Gastrocnemius medialis (tissue), 4 donors: ENCODE results near the gene ASIC1.
A peak's percentile ranks its signal among the peaks of the same experiment; 100 is the strongest.

Experiments
- POLR2A ChIP-seq, 2 donors: fragments of 450-650 bp; IDR thresholded peaks; one replicate each; pipeline ENCODE4 v1.6.1; 2017; ENCODE audit warnings: antibody characterized with exemption in 2 of 2, mild to moderate bottlenecking in 2 of 2, moderate library complexity in 2 of 2
- TF ChIP-seq, protein P1 (sequence below), 5 experiments: fragments of 450-650 bp in 3 of 5; fragments of 200-600 bp in 2 of 5; sonication (generic) in 2 of 5; IDR thresholded peaks in 4 of 5; conservative IDR thresholded peaks in 1 of 5; 1 replicate in 4 of 5; 2 replicates in 1 of 5; pipeline ENCODE4 v1.5.1; 2016 to 2019; ENCODE audit warnings: antibody characterized with exemption in 5 of 5, mild to moderate bottlenecking in 3 of 5, moderate library complexity in 3 of 5

DNA sequence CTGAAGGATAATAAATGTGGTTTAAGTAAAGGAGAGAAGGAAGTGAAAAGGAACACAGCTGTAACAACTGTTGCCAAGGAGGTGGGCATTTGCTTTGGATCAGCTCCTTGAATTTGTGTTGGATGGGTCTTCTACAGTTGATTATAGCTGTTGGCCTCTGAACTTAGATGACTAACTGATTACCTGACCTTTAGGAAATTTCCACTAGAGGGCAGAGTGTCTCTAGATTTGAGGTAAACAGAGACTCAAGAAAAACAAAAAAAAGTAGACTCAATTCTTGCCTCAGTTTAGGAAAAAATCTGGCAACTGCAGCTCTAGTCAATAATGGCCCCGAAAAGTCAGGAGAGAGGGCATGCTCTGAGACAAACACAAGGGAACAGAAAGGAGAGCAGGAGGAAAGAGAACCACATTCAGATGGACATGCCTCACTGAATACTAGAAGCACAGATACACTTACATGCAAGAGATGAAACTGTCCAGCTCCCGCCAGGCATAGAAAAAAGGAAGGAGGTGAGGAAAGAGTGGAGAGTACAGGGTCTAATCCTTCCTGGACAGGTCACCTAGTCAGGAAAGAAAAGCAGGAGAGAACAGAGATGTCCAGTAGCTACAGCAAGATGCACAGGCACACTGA, 75.2 kb downstream of the ASIC1 start:
- TF ChIP-seq, protein P1, sequence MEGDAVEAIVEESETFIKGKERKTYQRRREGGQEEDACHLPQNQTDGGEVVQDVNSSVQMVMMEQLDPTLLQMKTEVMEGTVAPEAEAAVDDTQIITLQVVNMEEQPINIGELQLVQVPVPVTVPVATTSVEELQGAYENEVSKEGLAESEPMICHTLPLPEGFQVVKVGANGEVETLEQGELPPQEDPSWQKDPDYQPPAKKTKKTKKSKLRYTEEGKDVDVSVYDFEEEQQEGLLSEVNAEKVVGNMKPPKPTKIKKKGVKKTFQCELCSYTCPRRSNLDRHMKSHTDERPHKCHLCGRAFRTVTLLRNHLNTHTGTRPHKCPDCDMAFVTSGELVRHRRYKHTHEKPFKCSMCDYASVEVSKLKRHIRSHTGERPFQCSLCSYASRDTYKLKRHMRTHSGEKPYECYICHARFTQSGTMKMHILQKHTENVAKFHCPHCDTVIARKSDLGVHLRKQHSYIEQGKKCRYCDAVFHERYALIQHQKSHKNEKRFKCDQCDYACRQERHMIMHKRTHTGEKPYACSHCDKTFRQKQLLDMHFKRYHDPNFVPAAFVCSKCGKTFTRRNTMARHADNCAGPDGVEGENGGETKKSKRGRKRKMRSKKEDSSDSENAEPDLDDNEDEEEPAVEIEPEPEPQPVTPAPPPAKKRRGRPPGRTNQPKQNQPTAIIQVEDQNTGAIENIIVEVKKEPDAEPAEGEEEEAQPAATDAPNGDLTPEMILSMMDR (IDR thresholded peaks at IDR 0.05 in 4 of 5, conservative IDR thresholded peaks at IDR 0.05 in 1 of 5) = peak in 3 of 5 experiments; percentile 40 to 60 (median 41)
- no peak for TF ChIP-seq POLR2A (IDR thresholded peaks at IDR 0.05)
